CD4-positive, CD25-positive, alpha-beta regulatory T cell (primary cell): Measurements from ENCODE around the gene ZNF536. TPM values are rescaled to one million over a fixed set of nuclear protein-coding genes. Genes with fewer than 3 reads are reported as not detected.

Source experiments
- ATAC-seq, 2 donors: fragments of 150-1000 bp; cut with Tn5 transposase; one replicate each; pipeline ENCODE4 v1.10.0; 2021; ENCODE audit warnings: low read depth in 2 of 2, moderate number of reproducible peaks in 2 of 2, moderate library complexity in 1 of 2
- DNase-seq, 3 donors: peaks; one replicate each; pipeline versions ENCODE4 v3.0.0 to v3.0.0-alpha.2; 2012 to 2022; ENCODE audit warnings: mixed read lengths in 1 of 3
- H3K27ac ChIP-seq: one replicate; pipeline ENCODE4 v1.7.0; 2013; ENCODE audit warnings: mild to moderate bottlenecking, low read length; ENCODE audit not compliant: insufficient read depth, poor library complexity, severe bottlenecking
- H3K27me3 ChIP-seq: one replicate; pipeline ENCODE4 v1.7.0; 2013; ENCODE audit warnings: low read length; ENCODE audit not compliant: control insufficient read depth, insufficient read depth
- H3K36me3 ChIP-seq: one replicate; pipeline ENCODE4 v1.7.0; 2013; ENCODE audit warnings: mild to moderate bottlenecking, low read length, moderate library complexity; ENCODE audit not compliant: control insufficient read depth, insufficient read depth
- H3K4me1 ChIP-seq: 2 replicates; pipeline ENCODE4 v1.7.0; 2013; ENCODE audit warnings: mild to moderate bottlenecking, low read length; ENCODE audit not compliant: insufficient read depth, control insufficient read depth, poor library complexity, severe bottlenecking
- H3K4me3 ChIP-seq: one replicate; pipeline ENCODE4 v1.7.0; 2013; ENCODE audit warnings: low read depth, mild to moderate bottlenecking, low read length, moderate library complexity
- H3K9me3 ChIP-seq, 2 experiments: 1 replicate in 1 of 2; 2 replicates in 1 of 2; pipeline ENCODE4 v1.7.0; 2013; ENCODE audit warnings: low read length in 2 of 2, mild to moderate bottlenecking in 1 of 2, moderate library complexity in 1 of 2; ENCODE audit not compliant: control insufficient read depth in 2 of 2
- H3K27ac Mint-ChIP-seq, 3 donors: one replicate each; pipeline ENCODE4 v1.8.0; 2020 to 2022; ENCODE audit warnings: mild to moderate bottlenecking in 3 of 3, mixed read lengths in 3 of 3, moderate library complexity in 2 of 3
- H3K27me3 Mint-ChIP-seq: one replicate; pipeline ENCODE4 v1.8.0; 2022; ENCODE audit warnings: mild to moderate bottlenecking, mixed read lengths
- H3K36me3 Mint-ChIP-seq: one replicate; pipeline ENCODE4 v1.8.0; 2020; ENCODE audit warnings: mixed read lengths
- H3K4me1 Mint-ChIP-seq, 4 donors: one replicate each; pipeline ENCODE4 v1.8.0; 2020 to 2022; ENCODE audit warnings: mixed read lengths in 4 of 4, mild to moderate bottlenecking in 1 of 4
- H3K4me3 Mint-ChIP-seq, 4 donors: one replicate each; pipeline ENCODE4 v1.8.0; 2020 to 2022; ENCODE audit warnings: mild to moderate bottlenecking in 4 of 4, mixed read lengths in 4 of 4, moderate library complexity in 3 of 4
- H3K9me3 Mint-ChIP-seq, 7 donors: one replicate each; pipeline ENCODE4 v1.8.0; 2020 to 2022; ENCODE audit warnings: mixed read lengths in 7 of 7, mild to moderate bottlenecking in 3 of 7, moderate library complexity in 2 of 7
- polyA plus RNA-seq, 4 donors: library from polyadenylated mRNA; unstranded; fragments of 300-500 nt; fragmentation: Illumina TruSeq; gene quantifications; one replicate each; pipeline ENCODE4 v1.2.3, GENCODE V29; 2021
- total RNA-seq: library from RNA; stranded (reverse); gene quantifications from one replicate; pipeline ENCODE4 v1.2.3, GENCODE V29; 2022

ZNF536 gene
- total and polyA plus RNA-seq, 5 donors from 2014 or later = 0.14 to 0.63 (median 0.49) TPM; not detected in 1

DNA sequence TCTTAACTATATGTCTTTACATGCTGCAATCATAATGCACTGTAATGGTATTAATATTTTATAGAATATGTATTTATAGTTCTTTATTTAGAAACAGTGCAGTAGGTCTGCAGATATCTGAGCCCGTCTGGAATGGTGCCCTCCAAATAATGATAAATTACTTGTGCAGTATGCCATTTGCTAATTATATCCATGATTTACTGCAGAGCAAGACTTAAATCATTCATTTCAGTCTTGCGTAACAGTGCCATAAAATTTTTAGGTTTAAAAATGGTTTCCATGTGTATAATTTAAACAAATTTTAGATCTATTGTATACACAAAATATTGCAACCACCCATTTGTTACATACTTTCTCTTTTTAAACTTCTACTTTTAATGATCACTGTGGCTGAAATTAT, 175.1 kb downstream of the ZNF536 start:
- Histone ChIP-seq H3K4me1 (no peaks in the 10 kb centered on the region), H3K27ac (no peak overlapping the region), H3K36me3 (no peaks in the 10 kb centered on the region), H3K27me3 (no peaks in the 10 kb centered on the region), H3K9me3 (no peaks in the 10 kb centered on the region), H3K4me3 (no peak overlapping the region)
- DNase-seq (no peak), ATAC-seq (no peak)
- Mint-ChIP-seq H3K27ac (no peak overlapping the region), H3K4me1 (peaks cover 0 to 5% (median 0%) of the 10 kb centered on the region in 4 donors), H3K27me3 (no peaks in the 10 kb centered on the region), H3K9me3 (no peaks in the 10 kb centered on the region), H3K36me3 (no peaks in the 10 kb centered on the region), H3K4me3 (no peak overlapping the region)

GRCh38 chr19:30549151-30549550, 177.0 kb downstream of the ZNF536 start:
- no peak overlapping the region for H3K4me3 ChIP-seq
- H3K27ac ChIP-seq = no peak overlapping the region
- Mint-ChIP-seq H3K27me3 (no peaks in the 10 kb centered on the region), H3K9me3 (no peaks in the 10 kb centered on the region), H3K36me3 (no peaks in the 10 kb centered on the region), H3K27ac (no peak overlapping the region), H3K4me3 (no peak overlapping the region), H3K4me1 (peaks cover 0 to 5% (median 0%) of the 10 kb centered on the region in 4 donors)
- no peaks in the 10 kb centered on the region for H3K27me3 ChIP-seq
- H3K9me3 ChIP-seq = no peaks in the 10 kb centered on the region
- no peaks in the 10 kb centered on the region for H3K4me1 ChIP-seq
- no peaks in the 10 kb centered on the region for H3K36me3 ChIP-seq
- ATAC-seq (no peak), DNase-seq (no peak)

- H3K4me3 Mint-ChIP-seq = no peak overlapping the region
- ATAC-seq (no peak), DNase-seq (no peak)
- no peaks in the 10 kb centered on the region for H3K9me3 ChIP-seq
- no peaks in the 10 kb centered on the region for H3K4me1 ChIP-seq
- H3K36me3 ChIP-seq = no peaks in the 10 kb centered on the region
- H3K27me3 ChIP-seq = no peaks in the 10 kb centered on the region
- H3K4me3 ChIP-seq = no peak overlapping the region
- H3K27me3 Mint-ChIP-seq = no peaks in the 10 kb centered on the region
- H3K27ac ChIP-seq = no peak overlapping the region
- H3K4me1 Mint-ChIP-seq = peaks cover 0 to 5% (median 0%) of the 10 kb centered on the region in 4 donors
- H3K27ac Mint-ChIP-seq = no peak overlapping the region
- H3K36me3 Mint-ChIP-seq = no peaks in the 10 kb centered on the region
- no peaks in the 10 kb centered on the region for H3K9me3 Mint-ChIP-seq
Observed at GRCh38 chr19:30551271-30551670, 179.1 kb downstream of the ZNF536 start.

- Mint-ChIP-seq H3K9me3 (peaks cover 0 to 1% (median 0%) of the 10 kb centered on the region in 7 donors), H3K4me3 (no peak overlapping the region)
- H3K9me3 ChIP-seq = no peaks in the 10 kb centered on the region
Observed at GRCh38 chr19:30552593-30552992, 180.4 kb downstream of the ZNF536 start.

DNA sequence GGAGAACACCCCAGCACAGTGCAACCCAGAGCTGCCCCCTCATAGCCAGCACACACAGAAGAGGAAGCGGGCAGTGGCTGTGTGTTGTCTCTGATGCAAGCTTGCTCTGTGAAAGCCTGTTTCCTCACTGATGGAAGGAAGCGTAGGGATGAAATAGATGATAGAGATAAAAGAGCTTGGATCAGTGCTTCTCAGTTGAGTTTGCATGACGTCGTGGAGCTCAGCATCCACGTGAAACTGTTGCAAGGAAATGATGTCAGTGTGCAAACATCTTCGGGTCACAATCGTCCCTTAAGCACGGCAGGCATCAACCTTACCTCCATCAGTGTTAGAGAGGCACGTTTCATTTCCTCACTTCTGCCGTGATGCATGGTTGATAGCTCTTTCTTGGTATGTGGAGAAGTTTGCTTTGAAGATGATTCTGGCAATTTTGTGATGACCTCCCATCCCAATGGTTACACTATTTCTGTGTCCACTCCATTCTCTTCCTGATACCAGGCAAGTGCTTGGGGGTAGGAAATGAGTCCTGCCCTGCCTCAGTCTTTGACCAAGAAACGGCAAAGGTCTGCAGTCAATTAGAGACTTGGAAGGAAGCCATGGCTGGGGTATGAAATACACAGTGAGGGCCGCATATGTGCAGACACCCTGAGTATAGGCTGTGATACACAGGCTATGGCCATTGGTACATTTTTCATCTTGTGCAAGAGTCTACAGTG, 183.0 kb downstream of the ZNF536 start:
- H3K4me1 Mint-ChIP-seq = peaks cover 0 to 5% (median 0%) of the 10 kb centered on the region in 4 donors
- no peak for DNase-seq
- no peaks in the 10 kb centered on the region for H3K36me3 Mint-ChIP-seq
- H3K4me3 Mint-ChIP-seq = no peak overlapping the region
- H3K27me3 Mint-ChIP-seq = no peaks in the 10 kb centered on the region
- Histone ChIP-seq H3K4me3 (no peak overlapping the region), H3K27me3 (no peaks in the 10 kb centered on the region), H3K4me1 (no peaks in the 10 kb centered on the region), H3K27ac (no peak overlapping the region), H3K36me3 (no peaks in the 10 kb centered on the region), H3K9me3 (no peaks in the 10 kb centered on the region)
- peaks cover 0 to 1% (median 0%) of the 10 kb centered on the region in 7 donors for H3K9me3 Mint-ChIP-seq
- H3K27ac Mint-ChIP-seq = no peak overlapping the region
- no peak for ATAC-seq

More at GRCh38 chr19:30552593-30552992, 180.4 kb downstream of the ZNF536 start:
- Mint-ChIP-seq H3K27ac (no peak overlapping the region), H3K36me3 (no peaks in the 10 kb centered on the region), H3K27me3 (no peaks in the 10 kb centered on the region), H3K4me1 (peaks cover 0 to 5% (median 0%) of the 10 kb centered on the region in 4 donors)
- H3K27me3 ChIP-seq = no peaks in the 10 kb centered on the region
- DNase-seq (no peak), ATAC-seq (no peak)
- H3K27ac ChIP-seq = no peak overlapping the region
- no peaks in the 10 kb centered on the region for H3K4me1 ChIP-seq
- H3K36me3 ChIP-seq = no peaks in the 10 kb centered on the region
- no peak overlapping the region for H3K4me3 ChIP-seq

GRCh38 chr19:30555791-30556110, 183.6 kb downstream of the ZNF536 start:
- no peaks in the 10 kb centered on the region for H3K27me3 ChIP-seq
- no peak for ATAC-seq
- no peak overlapping the region for H3K27ac ChIP-seq
- H3K36me3 ChIP-seq = no peaks in the 10 kb centered on the region
- no peaks in the 10 kb centered on the region for H3K9me3 ChIP-seq
- H3K9me3 Mint-ChIP-seq = peaks cover 0 to 1% (median 0%) of the 10 kb centered on the region in 7 donors
- H3K4me3 Mint-ChIP-seq = no peak overlapping the region
- no peak for DNase-seq
- no peaks in the 10 kb centered on the region for H3K27me3 Mint-ChIP-seq
- no peak overlapping the region for H3K4me3 ChIP-seq
- H3K4me1 Mint-ChIP-seq = peaks cover 0 to 1% (median 0%) of the 10 kb centered on the region in 4 donors
- H3K36me3 Mint-ChIP-seq = no peaks in the 10 kb centered on the region
- H3K4me1 ChIP-seq = no peaks in the 10 kb centered on the region
- H3K27ac Mint-ChIP-seq = no peak overlapping the region

GRCh38 chr19:30556230-30556711, 184.1 kb downstream of the ZNF536 start:
- Mint-ChIP-seq H3K27ac (no peak overlapping the region), H3K4me3 (no peak overlapping the region), H3K27me3 (no peaks in the 10 kb centered on the region), H3K36me3 (no peaks in the 10 kb centered on the region), H3K4me1 (no peaks in the 10 kb centered on the region), H3K9me3 (peaks cover 0 to 1% (median 0%) of the 10 kb centered on the region in 7 donors)
- no peaks in the 10 kb centered on the region for H3K4me1 ChIP-seq
- H3K27me3 ChIP-seq = no peaks in the 10 kb centered on the region
- no peaks in the 10 kb centered on the region for H3K36me3 ChIP-seq
- ATAC-seq = no peak
- H3K27ac ChIP-seq = no peak overlapping the region
- no peak overlapping the region for H3K4me3 ChIP-seq
- DNase-seq = no peak
- no peaks in the 10 kb centered on the region for H3K9me3 ChIP-seq

DNA sequence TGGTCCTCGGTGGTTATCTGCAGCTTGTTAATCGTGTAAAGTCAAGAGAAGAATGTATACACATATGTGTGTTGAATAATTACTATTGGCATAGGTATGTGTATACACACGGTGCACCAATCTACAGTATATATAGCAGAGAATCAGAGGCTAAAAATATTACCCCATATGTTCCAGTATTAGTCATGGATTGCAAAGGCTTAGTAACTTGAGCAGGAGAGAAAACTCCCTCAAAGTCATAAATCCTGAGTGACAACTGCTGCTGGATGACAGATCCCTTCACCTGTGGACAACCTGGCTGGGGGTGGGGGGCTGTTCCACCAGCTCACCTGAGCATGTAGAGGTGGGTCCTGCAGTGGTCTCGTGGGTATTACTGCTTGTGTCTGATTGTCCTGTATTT, 185.0 kb downstream of the ZNF536 start:
- ATAC-seq (no peak), DNase-seq (no peak)
- H3K36me3 ChIP-seq = no peaks in the 10 kb centered on the region
- peaks cover 0 to 1% (median 0%) of the 10 kb centered on the region in 7 donors for H3K9me3 Mint-ChIP-seq
- no peaks in the 10 kb centered on the region for H3K4me1 ChIP-seq
- H3K9me3 ChIP-seq = no peaks in the 10 kb centered on the region
- H3K4me3 Mint-ChIP-seq = no peak overlapping the region
- H3K4me3 ChIP-seq = no peak overlapping the region
- H3K27me3 Mint-ChIP-seq = no peaks in the 10 kb centered on the region
- H3K27me3 ChIP-seq = no peaks in the 10 kb centered on the region
- no peak overlapping the region for H3K27ac ChIP-seq
- no peak overlapping the region for H3K27ac Mint-ChIP-seq
- no peaks in the 10 kb centered on the region for H3K4me1 Mint-ChIP-seq
- H3K36me3 Mint-ChIP-seq = no peaks in the 10 kb centered on the region
